SJSA1 (cell line): ENCODE measurements around the gene CD276. TPM values are rescaled to one million over a fixed set of nuclear protein-coding genes. Genes with fewer than 3 reads are reported as not detected.
"Not testable (repeated sequence)": the region's sequence is repeated elsewhere in the genome, so short reads cannot be mapped to it uniquely, and the experiment has no call there.

Experiments used
- DNase-seq, 2 experiments: peaks; one replicate each; pipeline ENCODE4 v3.0.0-alpha.2; 2015 to 2020; ENCODE audit warnings: low spot score in 2 of 2, low read depth in 1 of 2
- H3K27ac ChIP-seq: fragments of 250-450 bp; sonication (Bioruptor Pico); 2 replicates; pipeline ENCODE4 v1.5.1; 2020; ENCODE audit warnings: mild to moderate bottlenecking, moderate library complexity
- H3K27me3 ChIP-seq: fragments of 250-450 bp; sonication (Bioruptor Pico); replicated peaks from 2 replicates; pipeline ENCODE4 v1.5.1; 2020; ENCODE audit warnings: mild to moderate bottlenecking, moderate library complexity
- H3K36me3 ChIP-seq: fragments of 250-450 bp; sonication (Bioruptor Pico); 2 replicates; pipeline ENCODE4 v1.5.1; 2020; ENCODE audit warnings: mild to moderate bottlenecking
- H3K4me1 ChIP-seq: fragments of 250-450 bp; sonication (Bioruptor Pico); replicated peaks from 2 replicates; pipeline ENCODE4 v1.6.1; 2021; ENCODE audit warnings: mild to moderate bottlenecking
- H3K4me3 ChIP-seq: fragments of 250-450 bp; sonication (Bioruptor Pico); 2 replicates; pipeline ENCODE4 v1.5.1; 2020; ENCODE audit warnings: mild to moderate bottlenecking
- H3K9me3 ChIP-seq: fragments of 250-450 bp; sonication (Bioruptor Pico); replicated peaks from 2 replicates; pipeline ENCODE4 v1.5.1; 2020; ENCODE audit warnings: mild to moderate bottlenecking
- total RNA-seq: library from RNA; depleted of rRNA; stranded (reverse); fragments of >200 nt; shearing (Covaris generic); gene quantifications from 2 replicates; pipeline ENCODE4 v1.2.3, GENCODE V29; 2014

The CD276 gene
- total RNA-seq, 1 experiment from 2014 or later, result 81.2 TPM

DNA sequence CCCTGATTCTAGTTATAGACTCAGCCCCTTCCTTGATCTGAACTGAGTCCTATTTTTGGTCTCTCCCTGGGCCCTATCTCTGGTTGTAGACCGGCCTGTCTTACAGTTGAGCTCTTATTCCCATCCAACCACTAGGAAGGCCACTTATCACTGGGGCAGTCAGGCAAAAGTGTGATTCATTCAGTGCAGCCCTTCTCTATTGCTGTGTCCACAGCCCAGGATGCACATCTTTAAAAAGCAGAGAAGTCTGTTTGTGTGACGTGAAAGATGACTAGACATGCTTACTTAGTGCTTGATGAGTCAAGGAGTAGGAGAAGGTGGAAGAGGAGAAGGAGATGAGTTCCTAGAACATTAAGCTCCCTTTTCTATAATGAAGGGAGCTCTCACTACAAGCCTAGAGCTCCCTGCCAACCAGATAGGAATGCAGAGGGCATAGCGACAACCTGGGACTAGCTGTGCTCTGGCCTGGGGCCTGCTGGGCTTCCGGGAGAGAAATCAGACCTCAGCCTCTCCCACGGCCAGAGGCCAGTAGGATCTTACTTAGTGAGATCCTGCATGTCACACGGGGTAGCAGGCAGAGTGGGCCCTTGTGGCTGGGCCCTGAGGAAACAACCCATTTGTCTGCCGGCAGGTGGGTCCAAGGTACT lies 43.3 kb downstream of the CD276 start:
- no peak overlapping the region for H3K27ac ChIP-seq
- no peaks in the 10 kb centered on the region for H3K9me3 ChIP-seq
- H3K4me1 ChIP-seq, result no peaks in the 10 kb centered on the region
- H3K4me3 ChIP-seq, result no peak overlapping the region
- H3K36me3 ChIP-seq, result no peaks in the 10 kb centered on the region
- H3K27me3 ChIP-seq, result 0 out of 2 replicates have a peak, but pooled peaks cover 2% of the 10 kb centered on the region
- no peak for DNase-seq

DNA sequence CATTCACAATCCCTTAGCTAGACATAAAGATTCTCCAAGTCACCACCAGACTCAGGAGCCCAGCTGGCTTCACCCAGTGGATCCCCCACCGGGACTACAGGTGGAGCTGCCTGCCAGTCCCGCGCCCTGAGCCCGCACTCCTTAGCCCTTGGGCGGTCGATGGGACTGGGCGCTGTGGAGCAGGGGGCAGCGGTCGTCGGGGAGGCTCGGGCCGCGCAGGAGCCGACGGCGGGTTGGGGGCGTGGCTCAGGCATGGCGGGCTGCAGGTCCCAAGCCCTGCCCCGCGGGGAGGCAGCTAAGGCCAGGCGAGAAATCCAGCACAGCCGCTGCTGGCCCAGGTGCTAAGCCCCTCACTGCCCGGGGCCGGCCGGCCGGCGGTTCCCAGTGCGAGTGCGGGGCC lies 47.9 kb downstream of the CD276 start:
- H3K4me1 ChIP-seq, H3K4me3 ChIP-seq, H3K27ac ChIP-seq, DNase-seq, H3K36me3 ChIP-seq, H3K27me3 ChIP-seq, H3K9me3 ChIP-seq: not testable (repeated sequence)

DNA sequence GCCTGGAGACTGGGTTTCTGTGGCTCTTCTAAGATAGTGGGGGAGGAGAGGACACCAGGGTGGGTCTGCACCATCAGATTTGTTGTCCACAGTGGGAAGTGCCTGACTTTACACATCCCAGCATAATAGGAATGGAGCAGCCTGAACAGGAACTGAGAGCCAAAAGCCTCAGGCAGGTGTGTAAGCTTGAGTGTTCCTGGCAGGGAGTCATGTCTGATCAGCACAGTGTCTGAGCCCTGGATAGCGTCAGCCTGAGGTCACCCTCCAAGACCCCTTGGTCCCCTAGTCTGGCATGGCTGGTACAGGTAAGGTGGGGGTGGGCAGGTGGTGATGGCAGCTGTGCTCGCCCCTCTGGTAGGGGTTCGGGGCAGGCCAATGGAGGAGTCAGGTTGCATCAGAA lies 48.7 kb downstream of the CD276 start:
- no peaks in the 10 kb centered on the region for H3K36me3 ChIP-seq
- no peak overlapping the region for H3K4me3 ChIP-seq

DNA sequence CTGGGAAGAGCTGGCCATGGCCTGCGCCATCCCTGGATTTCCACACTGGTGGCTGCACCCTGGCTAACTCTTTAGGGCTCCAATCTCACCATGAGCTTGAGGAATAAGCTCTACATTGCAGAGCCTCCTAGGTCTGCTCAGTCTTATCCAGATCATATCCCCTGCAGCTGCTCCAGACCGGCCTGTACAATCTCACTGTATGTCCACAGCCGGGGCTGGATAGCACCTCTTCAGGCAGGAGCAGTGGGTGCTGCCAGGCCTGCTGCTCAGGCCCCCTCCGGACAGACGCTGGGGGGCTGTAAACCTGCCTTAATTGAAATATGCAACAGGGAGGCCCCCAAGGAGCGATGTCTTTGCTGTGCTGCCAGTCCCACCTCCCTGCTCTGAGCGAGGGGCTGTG lies 53.4 kb downstream of the CD276 start:
- H3K27me3 ChIP-seq, result 0 out of 2 replicates have a peak, but pooled peaks cover 4% of the 10 kb centered on the region
- H3K9me3 ChIP-seq, result no peaks in the 10 kb centered on the region
- H3K27ac ChIP-seq, result no peak overlapping the region
- no peak for DNase-seq
- peaks cover 5% of the 10 kb centered on the region for H3K4me1 ChIP-seq
- H3K36me3 ChIP-seq, result no peaks in the 10 kb centered on the region
- H3K4me3 ChIP-seq, result no peak overlapping the region

More for the DNA sequence above, 48.7 kb downstream of the CD276 start:
- no peak for DNase-seq
- Histone ChIP-seq H3K4me1 (no peaks in the 10 kb centered on the region), H3K27me3 (0 out of 2 replicates have a peak, but pooled peaks cover 4% of the 10 kb centered on the region), H3K9me3 (no peaks in the 10 kb centered on the region), H3K27ac (no peak overlapping the region)

DNA sequence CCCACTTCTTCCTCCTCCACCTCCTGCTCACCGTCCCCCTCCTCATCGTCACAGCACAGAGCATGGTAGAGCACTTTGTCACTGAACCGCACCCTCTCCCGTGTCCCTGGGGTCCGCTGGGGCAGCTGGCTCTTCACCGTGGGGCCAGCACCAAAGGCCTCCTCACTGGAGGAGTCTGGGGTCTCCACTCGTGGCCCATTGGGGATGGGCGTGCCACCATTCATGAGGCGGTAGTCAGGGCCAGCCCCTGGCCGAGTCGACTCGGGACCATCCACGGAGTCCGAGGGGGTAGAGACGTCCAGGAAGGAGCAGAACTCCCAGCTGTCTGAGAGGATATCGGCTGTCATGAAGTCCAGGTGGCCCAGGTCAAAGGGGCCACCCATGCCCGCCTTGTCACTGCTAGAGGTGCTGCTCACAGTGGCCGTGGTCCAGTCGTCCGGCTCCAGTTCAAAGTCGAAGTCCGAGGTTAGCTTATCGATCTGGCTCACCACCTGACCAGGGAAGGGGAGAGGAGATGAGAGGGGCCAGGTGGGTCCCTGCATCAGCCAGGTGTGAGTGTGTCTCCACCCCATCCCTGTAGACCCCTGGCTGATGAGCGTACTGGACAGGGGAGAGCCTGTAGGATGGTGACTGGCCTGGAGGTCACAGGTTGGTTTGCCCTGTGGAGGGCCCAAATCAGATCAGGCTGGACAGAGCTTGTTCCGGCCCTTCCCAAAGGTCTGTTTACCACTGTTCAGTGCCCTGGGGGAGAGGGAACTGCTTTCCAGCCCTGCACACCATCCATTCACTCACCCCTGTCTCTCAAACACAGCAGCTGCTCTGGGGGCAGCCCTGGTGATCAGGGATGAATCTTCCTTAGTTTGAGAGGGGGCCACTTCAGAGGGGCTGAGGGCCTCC lies 56.2 kb downstream of the CD276 start:
- Histone ChIP-seq H3K4me3 (no peak overlapping the region), H3K36me3 (no peaks in the 10 kb centered on the region), H3K27me3 (no peaks in the 10 kb centered on the region), H3K4me1 (peaks cover 5% of the 10 kb centered on the region), H3K27ac (no peak overlapping the region), H3K9me3 (no peaks in the 10 kb centered on the region)
- no peak for DNase-seq

DNA sequence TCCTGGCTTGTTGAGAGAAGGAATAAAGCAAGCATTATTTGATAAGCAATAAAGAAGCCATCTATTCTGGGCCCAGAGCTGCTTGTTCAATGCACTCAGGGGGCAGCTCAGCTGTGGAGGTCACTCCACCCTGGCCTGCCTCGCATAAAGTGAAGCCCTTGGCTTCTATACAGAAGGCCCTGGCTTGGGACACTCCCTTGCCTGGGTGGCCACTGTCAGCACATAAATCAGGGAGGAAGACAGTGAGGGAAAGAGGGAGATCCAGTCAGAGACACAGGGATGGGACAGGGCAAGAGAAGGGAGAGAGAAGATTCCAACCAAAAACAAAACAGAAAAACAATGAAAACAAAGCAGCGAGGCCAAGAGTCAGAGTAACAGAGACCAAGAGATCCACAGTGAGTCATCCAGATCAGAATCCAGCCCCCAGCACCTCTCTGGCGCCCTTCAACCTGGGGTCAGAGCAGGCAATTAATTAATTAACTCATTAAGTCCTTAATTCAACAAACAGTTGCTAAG lies 57.2 kb downstream of the CD276 start:
- H3K36me3 ChIP-seq, result no peaks in the 10 kb centered on the region
- DNase-seq, result no peak
- H3K4me1 ChIP-seq, result peaks cover 5% of the 10 kb centered on the region
- H3K9me3 ChIP-seq, result no peaks in the 10 kb centered on the region
- H3K27me3 ChIP-seq, result no peaks in the 10 kb centered on the region; the same call in 1 of the 2 replicates
- H3K27ac ChIP-seq, result no peak overlapping the region
- no peak overlapping the region for H3K4me3 ChIP-seq

DNA sequence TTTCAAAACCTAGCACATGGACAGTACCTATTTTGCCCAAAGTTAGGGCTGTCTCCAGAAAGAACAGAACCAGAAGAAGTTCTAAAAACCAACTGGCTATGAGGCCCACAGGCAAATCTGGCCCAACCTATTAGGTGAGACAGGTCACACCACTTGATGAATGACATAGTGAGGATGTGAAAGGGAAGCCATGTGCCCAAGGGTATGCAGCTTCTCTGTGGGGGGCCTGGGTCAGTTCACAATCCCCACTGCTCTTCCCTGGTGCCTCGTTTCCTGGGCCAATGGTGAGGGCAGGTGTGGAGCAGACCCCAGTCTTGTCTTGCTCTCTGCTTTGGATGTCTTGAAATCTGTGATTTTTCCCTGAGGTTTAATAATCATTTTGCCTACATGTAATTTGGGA lies 60.1 kb downstream of the CD276 start:
- peaks cover 5% of the 10 kb centered on the region for H3K4me1 ChIP-seq
- H3K4me3 ChIP-seq, result no peak overlapping the region
- H3K9me3 ChIP-seq, result no peaks in the 10 kb centered on the region
- H3K27ac ChIP-seq, result no peak overlapping the region
- peaks cover 13% of the 10 kb centered on the region for H3K27me3 ChIP-seq
- H3K36me3 ChIP-seq, result no peaks in the 10 kb centered on the region
- DNase-seq, result no peak

DNA sequence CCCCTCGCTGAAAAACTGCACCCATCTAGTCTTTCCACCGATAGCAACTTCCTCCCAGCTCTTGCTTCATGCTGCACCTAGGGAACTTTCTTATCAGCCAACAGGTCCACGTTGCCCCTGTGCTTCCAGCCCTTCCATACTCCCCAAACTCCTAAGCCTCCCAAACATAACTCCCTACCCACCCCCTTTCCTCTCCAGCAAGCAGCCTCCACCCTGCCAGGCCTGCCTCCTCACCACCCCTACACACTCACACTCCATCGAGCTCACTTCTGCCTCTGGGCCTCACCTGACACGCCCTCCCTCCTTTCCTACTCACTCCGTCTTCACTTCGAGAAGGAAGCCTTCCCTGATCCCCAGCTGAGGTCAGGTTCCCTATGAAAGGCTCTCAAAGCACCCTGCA lies 60.9 kb downstream of the CD276 start:
- no peak for DNase-seq
- Histone ChIP-seq H3K9me3 (no peaks in the 10 kb centered on the region), H3K27me3 (peaks cover 20% of the 10 kb centered on the region), H3K27ac (no peak overlapping the region), H3K4me3 (no peak overlapping the region), H3K4me1 (peaks cover 5% of the 10 kb centered on the region), H3K36me3 (no peaks in the 10 kb centered on the region)

DNA sequence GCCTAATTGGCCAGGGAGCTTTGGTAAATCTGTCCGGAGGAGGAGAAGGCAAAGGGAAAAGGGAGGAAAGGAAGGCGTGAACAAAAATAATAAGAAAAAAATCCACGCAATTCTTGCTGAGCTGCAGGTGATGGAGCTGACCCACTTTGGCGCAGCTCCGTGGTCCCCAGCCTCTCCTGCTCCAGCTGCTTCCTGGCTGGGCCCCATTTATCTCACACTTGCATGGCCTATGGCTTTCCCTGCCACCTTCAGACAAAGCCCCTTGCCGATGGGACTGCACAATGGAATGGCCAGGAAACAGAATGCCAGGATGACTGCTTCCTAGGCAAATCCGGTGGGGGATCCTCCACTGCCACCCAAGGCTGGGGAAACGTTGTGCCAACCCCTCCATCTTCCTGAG lies 62.1 kb downstream of the CD276 start:
- no peaks in the 10 kb centered on the region for H3K9me3 ChIP-seq

DNA sequence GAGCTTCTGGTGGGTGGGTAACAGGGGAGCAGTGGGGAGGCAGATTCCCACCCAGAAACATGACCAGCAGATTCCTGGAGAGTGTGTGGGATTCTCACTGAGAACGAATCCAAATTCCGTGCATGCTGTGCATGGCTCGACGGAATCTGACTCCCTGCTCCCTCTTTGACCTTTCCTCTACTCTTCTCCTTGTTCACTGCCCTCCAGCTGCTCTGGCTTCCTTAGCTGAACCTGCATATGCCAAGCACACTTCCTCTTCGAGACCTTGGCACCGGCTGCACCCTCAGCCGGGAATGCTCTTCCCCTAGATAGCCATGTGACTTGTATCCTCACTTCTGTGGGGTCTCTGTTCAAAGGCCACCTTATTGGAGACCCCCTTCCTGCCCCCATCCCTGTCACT lies 62.7 kb downstream of the CD276 start:
- peaks cover 36% of the 10 kb centered on the region for H3K27me3 ChIP-seq
- H3K4me1 ChIP-seq, result no peaks in the 10 kb centered on the region
- H3K36me3 ChIP-seq, result no peaks in the 10 kb centered on the region
- no peaks in the 10 kb centered on the region for H3K9me3 ChIP-seq
- H3K4me3 ChIP-seq, result no peak overlapping the region
- DNase-seq, result no peak
- H3K27ac ChIP-seq, result no peak overlapping the region

More for the DNA sequence above, 62.1 kb downstream of the CD276 start:
- Histone ChIP-seq H3K4me3 (no peak overlapping the region), H3K27ac (no peak overlapping the region), H3K27me3 (peaks cover 32% of the 10 kb centered on the region), H3K4me1 (peaks cover 2% of the 10 kb centered on the region), H3K36me3 (no peaks in the 10 kb centered on the region)
- DNase-seq, result no peak

DNA sequence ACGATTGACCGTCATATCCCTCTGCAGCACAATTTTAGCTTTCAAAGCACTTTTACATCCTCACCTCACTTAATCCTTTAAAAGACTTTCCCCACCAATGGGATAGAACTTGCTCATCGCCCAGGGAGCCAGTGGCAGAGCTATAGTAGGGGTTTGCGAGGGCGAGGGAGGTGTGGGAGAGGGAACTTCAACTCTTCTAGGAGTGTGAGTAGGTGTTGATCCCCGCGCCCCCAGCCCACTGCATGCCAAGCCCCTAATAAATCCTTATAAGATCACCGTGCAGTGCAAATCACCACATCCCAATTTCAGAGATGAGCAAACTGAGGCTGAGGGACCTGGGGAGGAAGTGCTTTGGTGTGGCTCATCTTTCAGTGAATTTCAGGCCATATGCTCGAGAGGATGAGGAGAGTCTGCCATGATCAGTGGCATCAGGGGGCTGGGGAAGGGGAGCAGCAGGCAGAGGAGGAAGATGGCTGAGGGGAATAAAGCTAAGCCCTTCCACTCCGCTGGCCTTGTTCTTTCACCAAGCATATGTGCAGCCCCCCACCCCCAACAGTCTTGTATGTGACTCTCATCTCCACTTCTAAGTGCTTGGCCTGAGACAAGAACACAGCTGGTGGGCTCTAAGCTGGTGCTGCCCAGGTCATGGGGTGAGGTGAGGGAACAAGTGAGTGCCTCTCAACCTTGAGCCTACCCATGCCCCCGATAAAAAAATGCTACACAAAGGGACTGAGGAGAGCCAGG lies 63.8 kb downstream of the CD276 start:
- Histone ChIP-seq H3K36me3 (no peaks in the 10 kb centered on the region), H3K27ac (no peak overlapping the region), H3K9me3 (no peaks in the 10 kb centered on the region), H3K4me3 (no peak overlapping the region), H3K27me3 (peaks cover 45% of the 10 kb centered on the region), H3K4me1 (peaks cover 6% of the 10 kb centered on the region)
- DNase-seq, result no peak

DNA sequence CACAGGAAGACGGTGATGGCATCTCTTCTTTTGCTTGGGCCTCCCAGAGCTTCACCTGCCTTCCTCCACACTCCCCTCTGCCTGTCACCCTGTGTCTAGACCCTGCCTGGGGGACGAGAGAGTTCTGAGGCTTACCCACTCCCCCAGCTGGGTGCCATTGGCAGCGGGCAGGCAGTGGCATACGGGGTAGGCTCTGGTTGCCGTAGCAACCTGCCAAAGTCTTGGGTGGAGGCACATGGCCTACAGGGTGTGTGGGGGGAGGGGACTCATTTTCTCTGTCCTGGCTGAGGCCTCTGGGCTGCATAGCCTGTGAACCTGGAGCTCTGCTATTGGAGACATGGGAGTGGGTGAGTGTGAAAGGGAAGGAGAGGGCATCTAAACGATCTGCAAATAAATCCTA lies 64.5 kb downstream of the CD276 start:
- Histone ChIP-seq H3K4me3 (no peak overlapping the region), H3K27me3 (peaks cover 51% of the 10 kb centered on the region), H3K9me3 (no peaks in the 10 kb centered on the region), H3K4me1 (peaks cover 6% of the 10 kb centered on the region), H3K36me3 (no peaks in the 10 kb centered on the region), H3K27ac (no peak overlapping the region)
- no peak for DNase-seq

DNA sequence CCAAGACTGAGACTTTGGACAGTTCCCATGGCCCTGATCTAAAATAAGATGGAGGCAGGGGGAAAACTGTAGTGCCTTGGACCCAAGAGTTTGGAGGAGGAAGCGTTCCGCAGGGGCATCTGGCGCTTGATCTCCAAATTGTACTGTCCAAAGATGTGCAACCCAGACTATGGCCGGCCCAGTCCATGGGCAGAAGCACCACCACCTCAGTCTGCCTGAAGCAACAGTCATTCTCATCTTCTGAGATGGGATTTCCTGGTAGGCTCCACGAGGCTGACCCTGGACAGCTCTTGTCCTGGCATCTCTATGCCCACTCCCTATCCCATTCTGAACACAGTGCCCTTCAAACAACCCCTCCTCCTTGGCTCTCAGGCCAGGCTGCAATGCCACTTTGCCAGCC lies 65.3 kb downstream of the CD276 start:
- Histone ChIP-seq H3K4me3 (no peak overlapping the region), H3K27me3 (peaks cover 57% of the 10 kb centered on the region), H3K36me3 (no peaks in the 10 kb centered on the region), H3K9me3 (no peaks in the 10 kb centered on the region), H3K27ac (no peak overlapping the region), H3K4me1 (peaks cover 6% of the 10 kb centered on the region)
- DNase-seq, result no peak
